GM12874 (cell line): ENCODE results near the gene ADAMTS13.

Experiments used
- CTCF ChIP-seq: IDR thresholded peaks from 2 replicates; pipeline ENCODE4 v1.5.1; 2011; ENCODE audit warnings: low read depth, mild to moderate bottlenecking, control low read depth, low read length, moderate library complexity; ENCODE audit not compliant: insufficient read depth

Gene ADAMTS13

GRCh38 chr9:133457748-133458147 is 35.6 kb downstream of the ADAMTS13 start:
- TF ChIP-seq CTCF = no peak

DNA sequence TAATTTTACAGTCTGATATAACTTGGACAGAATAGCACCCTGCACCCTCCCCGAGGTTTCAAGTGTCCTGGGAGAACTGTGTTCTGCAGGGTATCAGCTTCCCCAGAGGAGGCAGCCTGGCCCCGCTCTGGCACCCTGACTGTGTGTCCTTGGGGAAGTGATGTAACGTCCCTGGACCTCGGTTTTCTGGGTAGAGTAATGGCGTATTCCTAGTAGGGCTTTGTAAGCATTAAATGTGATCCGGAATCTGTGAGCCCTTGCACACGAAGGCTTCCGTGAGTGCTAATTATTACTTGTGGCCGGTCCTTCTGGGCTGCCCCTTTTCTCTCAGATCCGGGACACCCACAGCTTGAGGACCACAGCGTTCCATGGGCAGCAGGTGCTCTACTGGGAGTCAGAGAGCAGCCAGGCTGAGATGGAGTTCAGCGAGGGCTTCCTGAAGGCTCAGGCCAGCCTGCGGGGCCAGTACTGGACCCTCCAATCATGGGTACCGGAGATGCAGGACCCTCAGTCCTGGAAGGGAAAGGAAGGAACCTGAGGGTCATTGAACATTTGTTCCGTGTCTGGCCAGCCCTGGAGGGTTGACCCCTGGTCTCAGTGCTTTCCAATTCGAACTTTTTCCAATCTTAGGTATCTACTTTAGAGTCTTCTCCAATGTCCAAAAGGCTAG is 36.6 kb downstream of the ADAMTS13 start:
- TF ChIP-seq CTCF = no peak

- no peak for TF ChIP-seq CTCF
Observed at GRCh38 chr9:133459476-133460404, 37.6 kb downstream of the ADAMTS13 start, which contains the start of gene CACFD1. TSS of gene CACFD1 (plus strand) at chr9:133459978. CDS start at chr9:133460067, 89 bp downstream.

GRCh38 chr9:133460405-133461175 is 38.4 kb downstream of the ADAMTS13 start:
- no peak for TF ChIP-seq CTCF

DNA sequence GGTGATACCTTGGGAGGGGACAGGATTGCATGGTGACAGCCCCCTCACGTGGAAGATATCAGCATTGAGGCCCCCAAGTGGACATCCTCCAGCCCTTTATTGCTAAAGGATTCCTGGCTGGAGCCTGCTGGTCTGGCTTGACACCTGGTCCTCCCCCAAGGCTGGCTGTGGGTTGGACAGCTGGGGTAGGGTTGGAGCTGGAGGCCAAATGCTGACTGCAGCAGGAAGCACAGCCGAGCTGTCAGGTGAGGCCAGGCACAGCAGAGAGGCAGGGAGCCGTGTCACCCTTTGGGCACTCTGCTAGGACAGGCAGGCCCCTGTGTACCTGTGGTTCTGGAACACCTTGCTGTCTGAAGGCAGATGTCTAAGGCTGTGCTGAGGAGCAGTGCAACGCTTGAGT is 39.8 kb downstream of the ADAMTS13 start:
- TF ChIP-seq CTCF = peak; percentile 17; the same call in 1 of the 2 replicates

DNA sequence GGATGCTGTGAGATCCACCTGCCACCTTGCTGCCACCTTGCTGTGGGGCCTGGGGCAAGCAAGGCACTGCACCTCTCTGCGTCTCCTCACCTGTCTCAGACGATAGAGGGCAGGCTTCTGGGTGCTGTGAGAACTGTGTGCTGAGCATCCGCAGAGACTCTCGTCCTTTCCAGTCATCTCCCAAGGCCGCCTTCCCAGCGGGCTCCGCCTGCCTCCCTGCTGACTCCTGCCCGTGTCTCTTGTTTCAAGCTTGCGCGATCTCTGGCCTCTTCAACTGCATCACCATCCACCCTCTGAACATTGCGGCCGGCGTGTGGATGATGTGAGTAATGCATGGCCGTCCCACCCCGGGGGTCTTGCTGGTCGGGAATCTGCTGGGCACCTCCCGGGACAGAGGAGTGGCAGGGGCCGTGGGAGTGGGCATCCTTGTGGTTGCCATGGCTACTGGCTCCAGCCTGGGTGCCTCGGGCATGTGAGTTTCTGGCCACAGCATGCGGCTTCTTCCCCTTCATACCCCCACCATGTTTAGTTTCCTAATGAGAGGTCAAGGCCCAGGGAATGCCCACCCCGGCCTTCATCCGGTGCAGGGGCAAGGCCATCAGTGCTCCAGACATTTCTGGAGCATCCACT is 41.2 kb downstream of the ADAMTS13 start:
- peak; percentile 25 for TF ChIP-seq CTCF
